Measurements from ENCODE around the gene MEX3D.

DNA sequence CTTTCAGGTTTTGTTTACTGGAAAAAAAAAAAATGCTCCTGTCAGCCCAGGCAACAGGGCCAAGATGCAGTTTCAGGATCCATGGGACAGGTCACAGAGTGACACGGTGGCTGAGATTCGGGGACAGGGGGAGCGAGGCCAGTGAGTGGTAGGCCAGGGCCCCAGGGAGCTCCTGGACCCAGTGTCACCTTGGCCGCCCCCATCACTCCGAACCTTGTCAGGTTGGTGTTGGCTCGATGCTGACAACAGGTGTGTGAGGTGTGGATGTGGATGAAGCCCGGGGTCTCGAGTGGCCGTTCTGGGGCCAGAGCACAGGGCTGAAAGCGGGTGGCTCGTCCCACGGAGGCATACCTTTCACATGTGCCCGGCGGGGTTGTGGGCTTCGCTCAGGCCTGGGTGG lies 43.2 kb upstream of the MEX3D start:
- TF ChIP-seq, protein P1, sequence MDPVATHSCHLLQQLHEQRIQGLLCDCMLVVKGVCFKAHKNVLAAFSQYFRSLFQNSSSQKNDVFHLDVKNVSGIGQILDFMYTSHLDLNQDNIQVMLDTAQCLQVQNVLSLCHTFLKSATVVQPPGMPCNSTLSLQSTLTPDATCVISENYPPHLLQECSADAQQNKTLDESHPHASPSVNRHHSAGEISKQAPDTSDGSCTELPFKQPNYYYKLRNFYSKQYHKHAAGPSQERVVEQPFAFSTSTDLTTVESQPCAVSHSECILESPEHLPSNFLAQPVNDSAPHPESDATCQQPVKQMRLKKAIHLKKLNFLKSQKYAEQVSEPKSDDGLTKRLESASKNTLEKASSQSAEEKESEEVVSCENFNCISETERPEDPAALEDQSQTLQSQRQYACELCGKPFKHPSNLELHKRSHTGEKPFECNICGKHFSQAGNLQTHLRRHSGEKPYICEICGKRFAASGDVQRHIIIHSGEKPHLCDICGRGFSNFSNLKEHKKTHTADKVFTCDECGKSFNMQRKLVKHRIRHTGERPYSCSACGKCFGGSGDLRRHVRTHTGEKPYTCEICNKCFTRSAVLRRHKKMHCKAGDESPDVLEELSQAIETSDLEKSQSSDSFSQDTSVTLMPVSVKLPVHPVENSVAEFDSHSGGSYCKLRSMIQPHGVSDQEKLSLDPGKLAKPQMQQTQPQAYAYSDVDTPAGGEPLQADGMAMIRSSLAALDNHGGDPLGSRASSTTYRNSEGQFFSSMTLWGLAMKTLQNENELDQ (tag by site-specific recombination; IDR thresholded peaks at IDR 0.05; ENCODE audit: low read depth) = no peak
- TF ChIP-seq, protein P2, sequence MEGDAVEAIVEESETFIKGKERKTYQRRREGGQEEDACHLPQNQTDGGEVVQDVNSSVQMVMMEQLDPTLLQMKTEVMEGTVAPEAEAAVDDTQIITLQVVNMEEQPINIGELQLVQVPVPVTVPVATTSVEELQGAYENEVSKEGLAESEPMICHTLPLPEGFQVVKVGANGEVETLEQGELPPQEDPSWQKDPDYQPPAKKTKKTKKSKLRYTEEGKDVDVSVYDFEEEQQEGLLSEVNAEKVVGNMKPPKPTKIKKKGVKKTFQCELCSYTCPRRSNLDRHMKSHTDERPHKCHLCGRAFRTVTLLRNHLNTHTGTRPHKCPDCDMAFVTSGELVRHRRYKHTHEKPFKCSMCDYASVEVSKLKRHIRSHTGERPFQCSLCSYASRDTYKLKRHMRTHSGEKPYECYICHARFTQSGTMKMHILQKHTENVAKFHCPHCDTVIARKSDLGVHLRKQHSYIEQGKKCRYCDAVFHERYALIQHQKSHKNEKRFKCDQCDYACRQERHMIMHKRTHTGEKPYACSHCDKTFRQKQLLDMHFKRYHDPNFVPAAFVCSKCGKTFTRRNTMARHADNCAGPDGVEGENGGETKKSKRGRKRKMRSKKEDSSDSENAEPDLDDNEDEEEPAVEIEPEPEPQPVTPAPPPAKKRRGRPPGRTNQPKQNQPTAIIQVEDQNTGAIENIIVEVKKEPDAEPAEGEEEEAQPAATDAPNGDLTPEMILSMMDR (tag by site-specific recombination; IDR thresholded peaks at IDR 0.05) = no peak
- TF ChIP-seq, protein P3, sequence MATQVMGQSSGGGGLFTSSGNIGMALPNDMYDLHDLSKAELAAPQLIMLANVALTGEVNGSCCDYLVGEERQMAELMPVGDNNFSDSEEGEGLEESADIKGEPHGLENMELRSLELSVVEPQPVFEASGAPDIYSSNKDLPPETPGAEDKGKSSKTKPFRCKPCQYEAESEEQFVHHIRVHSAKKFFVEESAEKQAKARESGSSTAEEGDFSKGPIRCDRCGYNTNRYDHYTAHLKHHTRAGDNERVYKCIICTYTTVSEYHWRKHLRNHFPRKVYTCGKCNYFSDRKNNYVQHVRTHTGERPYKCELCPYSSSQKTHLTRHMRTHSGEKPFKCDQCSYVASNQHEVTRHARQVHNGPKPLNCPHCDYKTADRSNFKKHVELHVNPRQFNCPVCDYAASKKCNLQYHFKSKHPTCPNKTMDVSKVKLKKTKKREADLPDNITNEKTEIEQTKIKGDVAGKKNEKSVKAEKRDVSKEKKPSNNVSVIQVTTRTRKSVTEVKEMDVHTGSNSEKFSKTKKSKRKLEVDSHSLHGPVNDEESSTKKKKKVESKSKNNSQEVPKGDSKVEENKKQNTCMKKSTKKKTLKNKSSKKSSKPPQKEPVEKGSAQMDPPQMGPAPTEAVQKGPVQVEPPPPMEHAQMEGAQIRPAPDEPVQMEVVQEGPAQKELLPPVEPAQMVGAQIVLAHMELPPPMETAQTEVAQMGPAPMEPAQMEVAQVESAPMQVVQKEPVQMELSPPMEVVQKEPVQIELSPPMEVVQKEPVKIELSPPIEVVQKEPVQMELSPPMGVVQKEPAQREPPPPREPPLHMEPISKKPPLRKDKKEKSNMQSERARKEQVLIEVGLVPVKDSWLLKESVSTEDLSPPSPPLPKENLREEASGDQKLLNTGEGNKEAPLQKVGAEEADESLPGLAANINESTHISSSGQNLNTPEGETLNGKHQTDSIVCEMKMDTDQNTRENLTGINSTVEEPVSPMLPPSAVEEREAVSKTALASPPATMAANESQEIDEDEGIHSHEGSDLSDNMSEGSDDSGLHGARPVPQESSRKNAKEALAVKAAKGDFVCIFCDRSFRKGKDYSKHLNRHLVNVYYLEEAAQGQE (tag by site-specific recombination; IDR thresholded peaks at IDR 0.05) = no peak
- TF ChIP-seq ZNF274 (IDR thresholded peaks at IDR 0.05; ENCODE audit: low read length) = no peak
- TF ChIP-seq ZNF274 (tag by site-specific recombination; IDR thresholded peaks at IDR 0.05; ENCODE audit: borderline replicate concordance) = no peak
- no peak for TF ChIP-seq ZSCAN23 (tag by site-specific recombination; IDR thresholded peaks at IDR 0.05)
- TF ChIP-seq GLIS1 (tag by site-specific recombination; IDR thresholded peaks at IDR 0.05) = no peak
- TF ChIP-seq ZFP37 (tag by site-specific recombination; IDR thresholded peaks at IDR 0.05) = no peak
